GM10847 (cell line): ENCODE results near the gene AFAP1L1.

Experiments
- POLR2A ChIP-seq: IDR thresholded peaks from 2 replicates; pipeline ENCODE4 v1.6.1; 2011; ENCODE audit not compliant: insufficient read length; ENCODE audit errors: extremely low read depth

AFAP1L1 gene

GRCh38 chr5:149271716-149272563 is at the start of gene AFAP1L1:
TSS of gene AFAP1L1 (plus strand) at chr5:149271859. CDS start at chr5:149271969, 110 bp downstream.
- TF ChIP-seq POLR2A = no peak

- TF ChIP-seq POLR2A = no peak
These were observed 48.4 kb upstream of the AFAP1L1 start for GRCh38 chr5:149223081-149223848.

DNA sequence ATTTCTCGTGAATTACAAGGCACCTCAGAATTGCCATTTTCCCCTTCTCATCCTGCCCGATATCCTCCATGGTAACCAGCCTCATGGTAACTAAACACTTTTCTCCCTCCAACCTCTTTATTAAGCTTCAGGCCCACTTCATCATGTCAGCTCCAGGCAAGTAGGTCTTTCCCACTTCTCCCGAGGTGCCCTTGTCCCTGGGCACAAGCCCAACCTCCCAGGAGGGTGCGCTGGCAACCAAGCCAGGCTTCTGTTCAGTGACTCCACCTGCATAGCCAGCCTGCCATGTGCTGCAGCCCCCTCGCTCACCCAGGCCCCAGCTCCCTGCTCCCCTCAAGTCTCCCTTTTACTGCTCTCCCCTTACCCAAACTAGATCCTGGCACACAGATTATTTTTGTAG is 47.4 kb upstream of the AFAP1L1 start:
- TF ChIP-seq POLR2A = no peak

- no peak for TF ChIP-seq POLR2A
These were observed 44.4 kb upstream of the AFAP1L1 start for GRCh38 chr5:149227168-149227826.

DNA sequence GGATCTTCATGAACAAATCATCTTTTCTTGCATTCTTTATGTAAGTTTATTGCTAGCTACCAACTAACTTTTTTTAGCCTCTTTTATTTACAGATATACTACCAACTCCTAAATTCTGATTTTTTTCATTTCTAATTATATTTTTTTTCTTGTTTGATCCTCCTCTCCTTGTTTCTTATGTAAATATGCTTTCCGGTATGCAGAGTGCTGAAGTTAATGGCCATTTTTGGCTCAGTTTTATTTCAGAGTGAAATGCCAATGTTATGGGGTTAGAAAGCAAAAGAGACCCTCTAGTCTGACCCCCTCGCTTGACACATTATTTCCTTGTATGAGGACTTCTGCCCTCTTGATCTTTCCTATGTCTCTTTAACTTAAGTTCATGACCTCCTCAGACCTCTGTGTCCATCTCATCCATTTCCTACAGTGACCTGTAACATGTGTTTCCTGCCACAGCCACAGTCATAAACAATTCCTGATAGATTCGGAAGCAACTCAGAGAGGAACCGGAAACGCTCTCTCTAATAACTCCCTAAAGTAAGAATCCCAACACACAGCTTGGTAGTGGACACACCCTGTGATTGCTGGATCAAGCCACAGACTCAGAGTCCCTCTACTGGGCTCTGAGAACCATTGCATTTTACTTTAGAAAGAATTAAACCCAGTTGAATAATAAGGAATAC is 42.9 kb upstream of the AFAP1L1 start:
- no peak for TF ChIP-seq POLR2A

DNA sequence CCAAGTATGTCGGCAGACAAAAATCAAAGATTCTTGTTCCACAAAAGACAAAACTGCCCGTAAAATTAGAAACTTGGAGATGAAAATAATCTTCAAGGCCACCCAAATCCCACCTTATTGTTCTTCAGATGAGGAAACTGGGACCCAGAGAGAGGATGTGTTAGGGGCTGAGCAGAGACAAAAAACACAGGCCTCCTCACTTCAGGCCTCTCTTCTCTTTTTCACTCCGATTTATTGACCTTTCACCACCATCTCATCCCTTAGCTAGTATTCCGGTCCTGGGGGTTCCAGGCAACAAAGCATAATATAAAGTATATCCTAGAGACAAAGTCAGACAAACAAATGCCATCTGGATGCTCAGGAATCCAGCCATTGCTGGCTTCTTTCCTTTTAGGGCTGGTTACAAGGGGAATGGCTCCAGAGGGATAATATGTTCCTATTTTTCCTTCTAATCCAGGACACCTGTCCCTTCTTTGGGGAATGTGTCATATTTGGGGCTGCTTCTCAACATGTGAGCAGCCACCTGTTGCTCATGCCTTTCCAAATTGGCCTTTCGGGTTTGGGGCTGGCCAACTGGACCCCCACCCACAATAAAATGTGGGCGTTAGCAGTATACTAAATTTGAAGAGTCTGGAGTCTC is 42.2 kb upstream of the AFAP1L1 start:
- TF ChIP-seq POLR2A = no peak

DNA sequence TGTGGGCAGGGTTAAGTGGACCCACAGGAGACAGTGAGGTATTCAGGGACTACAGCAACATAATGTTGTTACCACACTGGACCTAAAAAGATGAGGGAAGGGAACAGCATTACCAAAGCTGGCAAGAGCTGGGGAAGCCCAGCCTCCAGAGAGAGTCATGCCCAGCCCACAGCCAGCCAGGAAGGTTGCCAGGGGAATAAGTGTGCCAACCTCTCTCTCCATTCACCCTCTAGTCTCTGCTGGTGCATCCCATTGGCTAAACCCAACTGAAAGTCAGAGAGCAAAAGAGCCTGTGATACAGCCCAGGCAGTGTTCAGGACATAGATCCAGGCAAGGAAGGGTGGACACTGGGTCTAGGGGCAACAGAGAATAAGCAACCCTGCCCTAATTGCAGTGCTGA is 35.8 kb upstream of the AFAP1L1 start:
- TF ChIP-seq POLR2A = no peak

- TF ChIP-seq POLR2A = no peak
These were observed 34.0 kb upstream of the AFAP1L1 start for GRCh38 chr5:149237662-149238061.

GRCh38 chr5:149238540-149238939 is 33.1 kb upstream of the AFAP1L1 start:
- no peak for TF ChIP-seq POLR2A

GRCh38 chr5:149239917-149240316 is 31.7 kb upstream of the AFAP1L1 start:
- TF ChIP-seq POLR2A = no peak

DNA sequence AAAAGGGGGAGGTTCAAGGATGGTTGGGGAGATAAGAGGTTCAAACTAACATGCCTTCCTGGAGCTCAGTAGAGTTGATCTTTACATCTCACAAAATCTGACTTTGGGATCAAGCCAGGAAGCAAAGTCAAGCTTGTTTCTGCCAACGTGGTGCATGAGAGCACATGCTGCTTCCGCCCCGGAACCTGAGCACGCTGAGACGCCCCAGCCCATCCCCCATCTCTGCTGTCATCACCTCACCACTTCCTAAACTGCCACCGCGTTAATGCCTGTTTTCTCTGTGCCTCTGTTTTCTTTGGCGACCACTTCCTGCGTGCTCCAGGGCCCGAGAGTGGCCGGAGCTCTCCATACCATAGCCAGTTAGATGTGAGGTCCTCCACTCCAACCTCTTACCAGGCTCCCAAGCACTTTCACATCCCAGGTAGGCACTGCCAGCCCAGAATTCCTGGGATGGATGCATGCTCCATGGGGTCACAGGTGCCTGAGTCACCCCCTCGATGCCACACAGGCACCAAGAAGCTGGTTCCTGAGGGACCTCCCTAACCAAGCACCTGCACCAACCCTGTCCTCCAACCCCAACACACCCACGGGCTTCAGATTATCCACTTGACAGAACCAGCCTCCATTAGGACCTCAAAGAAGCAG is 31.2 kb upstream of the AFAP1L1 start:
- TF ChIP-seq POLR2A = no peak

DNA sequence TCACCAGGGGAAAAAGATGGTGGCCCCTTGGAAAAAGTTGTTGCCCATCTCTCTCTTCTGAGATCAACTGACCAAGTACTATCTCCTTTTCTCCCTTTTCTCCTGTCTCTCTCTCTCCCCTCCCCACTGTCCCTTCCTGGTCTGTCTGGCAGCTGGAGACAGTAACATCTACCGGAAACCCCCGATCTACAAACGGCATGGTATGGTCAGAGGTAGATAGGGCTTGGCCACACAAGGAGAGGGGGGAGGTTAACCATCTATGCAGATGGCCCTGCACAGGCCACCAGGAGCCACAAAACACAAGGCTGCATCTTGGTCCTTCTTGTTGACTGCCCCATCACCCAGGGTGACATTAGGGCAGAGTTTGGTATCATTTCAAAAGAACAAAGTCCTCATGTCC is 29.3 kb upstream of the AFAP1L1 start:
- TF ChIP-seq POLR2A = no peak

GRCh38 chr5:149246906-149247305 is 24.8 kb upstream of the AFAP1L1 start:
- no peak for TF ChIP-seq POLR2A

DNA sequence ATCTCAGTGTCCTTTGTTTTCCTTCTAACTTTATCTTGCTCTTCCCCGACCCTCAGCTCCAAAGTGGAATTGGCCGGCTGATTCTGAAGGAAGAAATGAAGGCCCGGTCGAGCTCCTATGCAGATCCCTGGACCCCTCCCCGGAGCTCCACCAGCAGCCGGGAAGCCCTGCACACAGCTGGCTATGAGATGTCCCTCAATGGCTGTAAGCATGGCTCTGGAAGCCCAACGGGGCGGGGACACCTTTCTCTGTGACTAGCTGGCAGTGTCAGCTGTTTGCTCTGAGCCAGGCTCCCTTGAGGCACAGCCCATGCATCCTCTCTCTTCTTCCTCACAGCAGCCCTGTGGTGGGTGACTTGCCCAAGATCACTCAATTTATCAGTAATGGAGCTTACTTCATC is 23.9 kb upstream of the AFAP1L1 start:
- TF ChIP-seq POLR2A = no peak
